LNCaP clone FGC (cell line): ENCODE measurements around the gene ADAMTS15.

Experiments
- DNase-seq: peaks from one replicate; pipeline ENCODE4 v3.0.0-alpha.2; 2011; ENCODE audit warnings: low read depth
- H3K4me3 ChIP-seq: 2 replicates; pipeline ENCODE4 v1.5.1; 2011; ENCODE audit warnings: mild to moderate bottlenecking, low read depth, low read length, control low read depth
- CTCF ChIP-seq: IDR thresholded peaks from 2 replicates; pipeline ENCODE4 v1.5.1; 2012; ENCODE audit warnings: mild to moderate bottlenecking; ENCODE audit not compliant: control insufficient read depth, insufficient read depth; ENCODE audit errors: extremely low read depth

The ADAMTS15 gene

GRCh38 chr11:130487924-130488815 is 39.7 kb downstream of the ADAMTS15 start:
- no peak for TF ChIP-seq CTCF
- H3K4me3 ChIP-seq: no peak overlapping the region
- DNase-seq: no peak

GRCh38 chr11:130488848-130489584 is 40.6 kb downstream of the ADAMTS15 start:
- TF ChIP-seq CTCF: no peak
- DNase-seq: no peak
- no peak overlapping the region for H3K4me3 ChIP-seq

GRCh38 chr11:130489716-130490115 is 41.3 kb downstream of the ADAMTS15 start:
- no peak for TF ChIP-seq CTCF
- no peak overlapping the region for H3K4me3 ChIP-seq
- DNase-seq: no peak

DNA sequence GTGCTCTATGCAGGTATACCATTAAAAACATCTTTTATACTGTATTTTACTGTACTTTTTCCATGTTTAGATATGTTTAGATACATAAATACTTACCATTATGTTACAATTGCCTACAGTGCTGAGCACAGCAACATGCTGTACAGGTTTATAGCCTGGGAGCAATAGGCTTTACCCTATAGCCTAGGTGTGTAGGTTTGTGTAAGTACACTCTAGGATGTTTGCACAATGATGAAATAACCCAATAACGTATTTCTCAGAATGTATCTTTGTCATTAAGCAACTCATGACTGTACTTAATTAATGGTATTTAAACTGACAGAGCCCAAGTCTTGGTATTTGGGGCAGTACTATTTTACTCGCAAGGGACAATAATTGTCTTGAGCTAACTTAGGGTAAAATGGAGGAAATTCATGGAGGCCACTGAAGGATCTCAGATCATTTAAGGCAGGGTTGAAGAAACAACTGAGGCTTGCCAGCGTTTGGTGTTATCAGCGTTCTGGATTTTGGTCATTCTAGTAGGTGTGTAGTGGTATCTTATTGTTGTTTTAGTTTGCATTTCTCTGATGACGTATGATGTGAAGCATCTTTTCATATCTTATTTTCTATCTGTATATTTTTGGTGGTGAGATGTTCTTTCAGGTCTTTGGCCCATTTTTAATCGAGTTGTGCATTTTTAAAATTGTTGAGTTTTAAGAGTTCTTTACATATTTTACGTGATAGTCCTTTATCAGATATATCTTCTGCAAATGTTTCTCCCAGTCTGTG is 42.4 kb downstream of the ADAMTS15 start:
- H3K4me3 ChIP-seq: no peak overlapping the region
- no peak for DNase-seq
- no peak for TF ChIP-seq CTCF

DNA sequence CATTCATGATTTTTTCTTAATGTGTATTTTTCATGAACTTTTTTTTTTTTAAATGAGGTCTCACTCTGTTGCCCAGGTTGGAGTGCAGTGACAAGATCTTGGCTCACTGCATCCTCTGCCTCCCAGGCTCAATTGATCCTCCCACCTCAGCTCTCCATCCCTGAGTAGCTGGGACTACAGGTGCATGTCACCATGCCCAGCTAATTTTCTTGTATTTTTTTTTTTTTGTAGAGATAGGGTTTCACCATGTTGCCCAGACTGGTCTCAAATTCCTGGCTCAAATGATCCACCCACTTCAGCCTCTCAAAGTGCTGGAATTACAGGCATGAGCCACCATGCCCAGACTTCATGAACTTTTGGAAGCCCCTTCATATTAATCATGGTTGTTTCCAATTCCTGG is 49.7 kb downstream of the ADAMTS15 start:
- no peak for DNase-seq
- TF ChIP-seq CTCF: no peak

DNA sequence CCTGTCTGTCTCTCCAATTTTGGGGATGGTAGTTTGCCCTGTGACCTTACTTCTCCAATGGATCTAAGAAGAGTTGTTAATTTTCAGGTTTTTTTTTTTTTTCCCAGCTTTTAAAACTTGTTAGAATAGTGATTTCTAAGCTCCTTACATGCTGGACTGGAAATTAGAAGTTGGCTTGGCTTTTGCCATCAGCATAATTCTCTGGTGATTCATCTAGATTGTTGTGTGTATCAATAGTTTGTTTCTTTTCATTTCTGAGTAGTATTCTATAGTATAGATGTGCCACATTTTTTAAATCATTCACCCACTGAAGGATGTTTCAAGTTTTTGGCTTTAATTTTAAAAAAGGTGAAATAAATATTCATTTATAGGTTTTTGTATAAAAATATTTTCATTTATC is 51.4 kb downstream of the ADAMTS15 start:
- no peak overlapping the region for H3K4me3 ChIP-seq
- TF ChIP-seq CTCF: no peak
- no peak for DNase-seq

More for the DNA sequence above, 49.7 kb downstream of the ADAMTS15 start:
- H3K4me3 ChIP-seq: no peak overlapping the region
